H1 (cell line): Measurements from ENCODE around the gene ERO1B. TPM values are rescaled to one million over a fixed set of nuclear protein-coding genes. Genes with fewer than 3 reads are reported as not detected.

ENCODE experiments used
- CTCF ChIA-PET: fragments of 300-600 bp; sonication (Branson Sonifier 250); formaldehyde crosslinking; loops from one replicate; lab custom pipeline; 2021; ENCODE audit not compliant: partially characterized antibody; lab: Charles Lee
- POLR2A ChIA-PET: fragments of 300-600 bp; sonication (Branson Sonifier 250); formaldehyde crosslinking; loops from one replicate; lab custom pipeline; 2021; ENCODE audit warnings: inconsistent platforms; ENCODE audit not compliant: partially characterized antibody; lab: Charles Lee
- DNase-seq, 2 experiments: peaks; one replicate each; pipeline versions ENCODE4 v3.0.0 to v3.0.0-alpha.2; 2010 to 2022; ENCODE audit warnings: low spot score in 2 of 2, low read depth in 1 of 2, mixed read lengths in 1 of 2
- FAIRE-seq: peaks from 2 replicates; lab custom pipeline; 2011; peaks lifted over from hg19 to GRCh38; lab: Jason Lieb, UNC
- H2AFZ ChIP-seq: 2 replicates; pipeline ENCODE4 v1.8.1; 2012; ENCODE audit warnings: low read length, inconsistent platforms
- H2AK5ac ChIP-seq: 2 replicates; pipeline ENCODE4 v1.6.1; 2013; ENCODE audit warnings: low read depth, low read length
- H2BK120ac ChIP-seq: replicated peaks from 2 replicates; pipeline ENCODE3; 2013; ENCODE audit warnings: low read depth, low read length, inconsistent platforms
- H2BK12ac ChIP-seq: 2 replicates; pipeline ENCODE4 v1.6.1; 2013; ENCODE audit warnings: low read depth, low read length
- H2BK15ac ChIP-seq: 2 replicates; pipeline ENCODE4 v1.6.1; 2013; ENCODE audit warnings: low read length
- H2BK20ac ChIP-seq: 2 replicates; pipeline ENCODE4 v1.6.1; 2013; ENCODE audit warnings: low read length
- H2BK5ac ChIP-seq: 2 replicates; pipeline ENCODE4 v1.6.1; 2013; ENCODE audit warnings: low read depth, low read length
- H3K14ac ChIP-seq: 2 replicates; pipeline ENCODE4 v1.6.1; 2013; ENCODE audit warnings: inconsistent platforms; ENCODE audit not compliant: insufficient read length
- H3K18ac ChIP-seq: 2 replicates; pipeline ENCODE4 v1.6.1; 2013; ENCODE audit warnings: low read length; ENCODE audit errors: extremely low read depth
- H3K23ac ChIP-seq: 2 replicates; pipeline ENCODE4 v1.6.1; 2013; ENCODE audit warnings: inconsistent platforms; ENCODE audit not compliant: insufficient read length
- H3K23me2 ChIP-seq: 2 replicates; pipeline ENCODE4 v1.6.1; 2013; ENCODE audit warnings: low read depth, low read length
- H3K27ac ChIP-seq: 2 replicates; pipeline ENCODE4 v1.6.1; 2011; ENCODE audit warnings: low read depth, low read length, inconsistent platforms
- H3K27me3 ChIP-seq, 4 experiments: replicated peaks in 1 of 4; 1 replicate in 1 of 4; 2 replicates in 3 of 4; pipeline versions ENCODE4 v1.6.1 to v1.8.1; 2011 to 2013; ENCODE audit warnings: low read length in 3 of 4, mild to moderate bottlenecking in 3 of 4, inconsistent platforms in 2 of 4, mixed read lengths in 2 of 4, moderate library complexity in 1 of 4; ENCODE audit not compliant: control insufficient read depth in 3 of 4, insufficient read depth in 3 of 4; ENCODE audit errors: extremely low read depth in 1 of 4
- H3K36me3 ChIP-seq, 4 experiments: 2 replicates each; pipeline versions ENCODE4 v1.6.1 to v1.8.1; 2011 to 2013; ENCODE audit warnings: mild to moderate bottlenecking in 4 of 4, low read length in 3 of 4, moderate library complexity in 2 of 4, control low read depth in 1 of 4, inconsistent platforms in 1 of 4; ENCODE audit not compliant: insufficient read depth in 4 of 4, control insufficient read depth in 2 of 4
- H3K4ac ChIP-seq: replicated peaks from 2 replicates; pipeline ENCODE3; 2013; ENCODE audit warnings: low read length, low read depth, mixed read lengths, inconsistent platforms; ENCODE audit not compliant: insufficient read length
- H3K4me1 ChIP-seq, 4 experiments: replicated peaks in 1 of 4; 1 replicate in 1 of 4; 2 replicates in 3 of 4; pipeline versions ENCODE4 v1.6.1 to v1.8.1; 2011 to 2013; ENCODE audit warnings: low read length in 3 of 4, inconsistent platforms in 2 of 4, mixed read lengths in 1 of 4; ENCODE audit not compliant: insufficient read depth in 4 of 4, control insufficient read depth in 3 of 4
- H3K4me2 ChIP-seq, 2 experiments: 2 replicates each; pipeline versions ENCODE4 v1.6.1 to v1.8.1; 2011 to 2013; ENCODE audit warnings: low read depth in 2 of 2, low read length in 2 of 2, control low read depth in 1 of 2, inconsistent platforms in 1 of 2, mild to moderate bottlenecking in 1 of 2; ENCODE audit not compliant: insufficient read depth in 1 of 2
- H3K4me3 ChIP-seq, 4 experiments: fragments of 200-600, 300-600 bp in 1 of 4; sonication (generic), shearing (Covaris generic), sonication (Bioruptor Twin) in 1 of 4; 2 replicates each; pipeline versions ENCODE4 v1.5.1 to v1.8.1; 2011 to 2016; ENCODE audit warnings: low read length in 4 of 4, low read depth in 3 of 4, control low read depth in 2 of 4, inconsistent platforms in 2 of 4, mild to moderate bottlenecking in 2 of 4, mixed read lengths in 1 of 4, moderate library complexity in 1 of 4; ENCODE audit not compliant: insufficient read depth in 2 of 4; ENCODE audit errors: extremely low read depth in 1 of 4
- H3K56ac ChIP-seq: replicated peaks from 2 replicates; pipeline ENCODE3; 2013; ENCODE audit warnings: low read depth, mild to moderate bottlenecking, mixed read lengths, low read length, inconsistent platforms; ENCODE audit not compliant: insufficient read length
- H3K79me1 ChIP-seq: 2 replicates; pipeline ENCODE4 v1.6.1; 2013; ENCODE audit warnings: low read depth, low read length, control low read depth
- H3K79me2 ChIP-seq, 2 experiments: 2 replicates each; pipeline versions ENCODE4 v1.6.1 to v1.8.1; 2012 to 2013; ENCODE audit warnings: low read length in 2 of 2, mild to moderate bottlenecking in 2 of 2, inconsistent platforms in 1 of 2; ENCODE audit not compliant: insufficient read depth in 2 of 2, control insufficient read depth in 1 of 2
- H3K9ac ChIP-seq, 4 experiments: replicated peaks in 1 of 4; 1 replicate in 1 of 4; 2 replicates in 3 of 4; pipeline versions ENCODE4 v1.6.1 to v1.8.1; 2011 to 2013; ENCODE audit warnings: low read depth in 3 of 4, low read length in 3 of 4, control low read depth in 2 of 4, mild to moderate bottlenecking in 2 of 4, moderate library complexity in 2 of 4, inconsistent platforms in 1 of 4; ENCODE audit errors: extremely low read depth in 1 of 4
- H3K9me3 ChIP-seq, 2 experiments: 2 replicates each; pipeline versions ENCODE4 v1.6.1 to v1.8.1; 2012 to 2013; ENCODE audit warnings: mild to moderate bottlenecking in 2 of 2, moderate library complexity in 2 of 2, control low read depth in 1 of 2, inconsistent platforms in 1 of 2, low read depth in 1 of 2, low read length in 1 of 2, mixed read lengths in 1 of 2; ENCODE audit not compliant: insufficient read depth in 2 of 2
- H4K20me1 ChIP-seq, 2 experiments: replicated peaks in 1 of 2; 2 replicates each; pipeline versions ENCODE3 to v1.8.1; 2011 to 2013; ENCODE audit warnings: inconsistent platforms in 2 of 2, low read length in 2 of 2, mild to moderate bottlenecking in 1 of 2; ENCODE audit not compliant: insufficient read depth in 2 of 2, control insufficient read depth in 1 of 2
- H4K5ac ChIP-seq: 2 replicates; pipeline ENCODE4 v1.6.1; 2013; ENCODE audit warnings: low read length, low read depth, mixed read lengths, inconsistent platforms; ENCODE audit not compliant: insufficient read length
- H4K8ac ChIP-seq: 2 replicates; pipeline ENCODE4 v1.8.0; 2013; ENCODE audit warnings: mild to moderate bottlenecking, moderate library complexity, low read length, inconsistent platforms; ENCODE audit not compliant: insufficient read depth; ENCODE audit errors: extremely low read depth
- H4K91ac ChIP-seq: replicated peaks from 2 replicates; pipeline ENCODE3; 2013; ENCODE audit warnings: low read length, mixed read lengths, inconsistent platforms; ENCODE audit not compliant: insufficient read length
- ATF2 ChIP-seq: IDR thresholded peaks from 2 replicates; pipeline ENCODE4 v1.6.1; 2012; ENCODE audit warnings: low read length, inconsistent platforms
- GABPA ChIP-seq: IDR thresholded peaks from 2 replicates; pipeline ENCODE4 v1.6.1; 2011; ENCODE audit warnings: mild to moderate bottlenecking, low read length, moderate library complexity, borderline replicate concordance; ENCODE audit not compliant: insufficient read depth
- HDAC2 ChIP-seq, 2 experiments: fragments of 300-600 bp in 1 of 2; sonication (generic) in 1 of 2; IDR thresholded peaks; 2 replicates each; pipeline ENCODE4 v1.6.1; 2011 to 2012; ENCODE audit warnings: low read depth in 2 of 2, low read length in 2 of 2, mild to moderate bottlenecking in 2 of 2, moderate library complexity in 2 of 2, borderline replicate concordance in 1 of 2, inconsistent platforms in 1 of 2
- RAD21 ChIP-seq, 2 experiments: IDR thresholded peaks in 1 of 2; conservative IDR thresholded peaks in 1 of 2; 2 replicates each; pipeline ENCODE4 v1.6.1; 2011; ENCODE audit warnings: low read depth in 2 of 2, low read length in 2 of 2, improper control_type of control experiment in 1 of 2, inconsistent platforms in 1 of 2, mild to moderate bottlenecking in 1 of 2, moderate library complexity in 1 of 2
- TBP ChIP-seq: IDR thresholded peaks from 2 replicates; pipeline ENCODE4 v1.6.1; 2011; ENCODE audit warnings: low read depth, low read length, improper control_type of control experiment
- WGBS, 2 experiments: shearing (Covaris generic) in 1 of 2; methylation state at CpG; one replicate each; pipeline versions ENCODE4 v1.1.6 to v1.1.7; 2013 to 2015; ENCODE audit warnings: low lambda C conversion rate in 2 of 2, mixed read lengths in 2 of 2, inconsistent platforms in 1 of 2, low coverage in 1 of 2, missing lambda C conversion rate in 1 of 2; ENCODE audit not compliant: insufficient replicate concordance in 2 of 2, insufficient coverage in 1 of 2, insufficient read length in 1 of 2; ENCODE audit errors: extremely low coverage in 1 of 2, missing lambda C conversion rate in 1 of 2; 5-methylcytosine and 5-hydroxymethylcytosine counted together
- polyA plus RNA-seq, 7 experiments: library from polyadenylated mRNA; depleted of rRNA in 3 of 7; stranded (reverse) in 5 of 7; unstranded in 2 of 7; fragments of >200 nt in 5 of 7; fragments of 200-250 nt in 2 of 7; gene quantifications; 1 replicate in 5 of 7; 2 replicates in 1 of 7; 4 replicates in 1 of 7; pipeline versions ENCODE4 v1.2.1 to v1.2.3, GENCODE V29; 2011 to 2013; ENCODE audit warnings: missing spikeins in 2 of 7, mixed read lengths in 2 of 7
- total RNA-seq: library from RNA; stranded (reverse); fragmentation: NEBNext Ultra II Directional; extraction: Animal tissue kit (Norgen Biotek cat#: 25700); gene quantifications from 2 replicates; pipeline ENCODE4 v1.2.1, GENCODE V29; 2021
- TF ChIP-seq, protein P1 (sequence below), 3 experiments: IDR thresholded peaks; 1 replicate in 2 of 3; 2 replicates in 1 of 3; pipeline versions ENCODE4 v1.5.1 to v1.6.1; 2011; ENCODE audit warnings: low read length in 3 of 3, mild to moderate bottlenecking in 3 of 3, inconsistent platforms in 2 of 3, low read depth in 1 of 3, moderate library complexity in 1 of 3; ENCODE audit not compliant: insufficient read depth in 1 of 3; ENCODE audit errors: control extremely low read depth in 1 of 3
- TF ChIP-seq, protein P2 (sequence below): IDR thresholded peaks from 2 replicates; pipeline ENCODE4 v1.6.1; 2012; ENCODE audit warnings: inconsistent platforms

Gene ERO1B
- total and polyA plus RNA-seq, 2 of the 8 experiments (the other 6 are each of a cell fraction or from before 2014, with no cell fraction given) = 0.74 to 5.6 TPM

DNA sequence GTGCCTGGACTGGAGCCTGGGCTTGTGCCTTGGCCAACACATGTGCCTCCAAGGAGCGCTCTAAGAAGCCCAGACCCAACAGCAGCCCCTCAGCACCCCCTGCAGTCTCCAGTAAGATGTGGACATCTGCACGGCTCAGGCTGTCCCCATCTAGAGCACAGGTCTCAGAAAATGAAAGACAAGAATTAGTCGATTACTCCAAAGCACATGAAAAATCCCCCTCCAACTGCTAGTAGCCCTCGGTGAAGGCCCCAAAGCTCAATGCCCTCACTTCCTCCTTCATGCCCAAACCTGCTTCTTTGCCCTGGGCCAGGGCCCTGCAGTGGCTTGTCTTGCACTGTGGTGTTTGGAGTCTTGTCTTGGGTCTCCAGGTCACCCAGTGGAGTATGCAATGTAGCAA lies 21.9 kb upstream of the ERO1B start:
- H2BK120ac ChIP-seq = no peak overlapping the region
- no peaks in the 10 kb centered on the region for H3K27me3 ChIP-seq
- no peak overlapping the region for H2BK15ac ChIP-seq
- no peak overlapping the region for H2BK20ac ChIP-seq
- H3K4me1 ChIP-seq = peaks cover 0 to 4% (median 0%) of the 10 kb centered on the region in 4 experiments; a peak in 2 of 7 replicates
- no peak overlapping the region for H3K27ac ChIP-seq
- H3K56ac ChIP-seq = no peak overlapping the region
- no peak overlapping the region for H4K91ac ChIP-seq
- H2BK5ac ChIP-seq = no peak overlapping the region
- H3K23ac ChIP-seq = no peak overlapping the region
- H3K9me3 ChIP-seq = no peaks in the 10 kb centered on the region
- no peak overlapping the region for H3K4me3 ChIP-seq
- TF ChIP-seq RAD21 (IDR thresholded peaks at IDR 0.05 in 1 of 2, conservative IDR thresholded peaks at IDR 0.05 in 1 of 2; ENCODE audit: low read depth in 2 of 2, low read length in 2 of 2) (peak; percentile 25 to 46), ATF2 (no peak), HDAC2 (IDR thresholded peaks at IDR 0.05; ENCODE audit: borderline replicate concordance in 1 of 2, low read depth in 2 of 2, low read length in 2 of 2) (no peak), GABPA (no peak), TBP (no peak)
- TF ChIP-seq, protein P1, sequence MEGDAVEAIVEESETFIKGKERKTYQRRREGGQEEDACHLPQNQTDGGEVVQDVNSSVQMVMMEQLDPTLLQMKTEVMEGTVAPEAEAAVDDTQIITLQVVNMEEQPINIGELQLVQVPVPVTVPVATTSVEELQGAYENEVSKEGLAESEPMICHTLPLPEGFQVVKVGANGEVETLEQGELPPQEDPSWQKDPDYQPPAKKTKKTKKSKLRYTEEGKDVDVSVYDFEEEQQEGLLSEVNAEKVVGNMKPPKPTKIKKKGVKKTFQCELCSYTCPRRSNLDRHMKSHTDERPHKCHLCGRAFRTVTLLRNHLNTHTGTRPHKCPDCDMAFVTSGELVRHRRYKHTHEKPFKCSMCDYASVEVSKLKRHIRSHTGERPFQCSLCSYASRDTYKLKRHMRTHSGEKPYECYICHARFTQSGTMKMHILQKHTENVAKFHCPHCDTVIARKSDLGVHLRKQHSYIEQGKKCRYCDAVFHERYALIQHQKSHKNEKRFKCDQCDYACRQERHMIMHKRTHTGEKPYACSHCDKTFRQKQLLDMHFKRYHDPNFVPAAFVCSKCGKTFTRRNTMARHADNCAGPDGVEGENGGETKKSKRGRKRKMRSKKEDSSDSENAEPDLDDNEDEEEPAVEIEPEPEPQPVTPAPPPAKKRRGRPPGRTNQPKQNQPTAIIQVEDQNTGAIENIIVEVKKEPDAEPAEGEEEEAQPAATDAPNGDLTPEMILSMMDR (IDR thresholded peaks at IDR 0.05; ENCODE audit: control extremely low read depth in 1 of 3, insufficient read depth in 1 of 3, low read depth in 1 of 3, low read length in 3 of 3) = peak in 2 of 3 experiments; percentile 12 to 15; a peak in 2 of 4 replicates
- TF ChIP-seq, protein P2, sequence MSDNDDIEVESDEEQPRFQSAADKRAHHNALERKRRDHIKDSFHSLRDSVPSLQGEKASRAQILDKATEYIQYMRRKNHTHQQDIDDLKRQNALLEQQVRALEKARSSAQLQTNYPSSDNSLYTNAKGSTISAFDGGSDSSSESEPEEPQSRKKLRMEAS = no peak
- no peak overlapping the region for H2AK5ac ChIP-seq
- H3K23me2 ChIP-seq = no peaks in the 10 kb centered on the region
- H4K5ac ChIP-seq = no peak overlapping the region
- peak overlapping the region; percentile 74; the same call in 1 of the 2 replicates for H2AFZ ChIP-seq
- FAIRE-seq (no peak), DNase-seq (no peak)
- POLR2A ChIA-PET = no interaction called here
- no peak overlapping the region for H3K18ac ChIP-seq
- H2BK12ac ChIP-seq = no peak overlapping the region
- no peak overlapping the region for H3K14ac ChIP-seq
- no peak overlapping the region for H3K4me2 ChIP-seq
- H4K8ac ChIP-seq = no peak overlapping the region
- 77% methylated on average over 4 of the region's 4 CpGs; no CpG with 5 or more reads in 1 of the 2 experiments for WGBS, 2 experiments
- no peaks in the 10 kb centered on the region for H3K79me1 ChIP-seq
- no peak overlapping the region for H3K9ac ChIP-seq
- no peaks in the 10 kb centered on the region for H3K79me2 ChIP-seq
- no peaks in the 10 kb centered on the region for H4K20me1 ChIP-seq
- CTCF ChIA-PET = interaction anchor here (1.2 to 2.0 kb wide), 2 partner anchors 10 to 115 kb away, joined by 5 read pairs; no protein-coding TSS in a partner anchor
- H3K4ac ChIP-seq = no peak overlapping the region
- no peaks in the 10 kb centered on the region for H3K36me3 ChIP-seq
